Stromal cell of bone marrow (primary cell): ENCODE data around the gene PPP1R12B.
"Not testable (repeated sequence)": the region's sequence is repeated elsewhere in the genome, so short reads cannot be mapped to it uniquely, and the experiment has no call there.

Experiments
- DNase-seq: peaks from one replicate; pipeline ENCODE4 v3.0.0-alpha.2; 2012; ENCODE audit warnings: low read depth

The PPP1R12B gene

GRCh38 chr1:202484032-202484431, 135.5 kb downstream of the PPP1R12B start:
- not testable (repeated sequence) for DNase-seq

- DNase-seq, result not testable (repeated sequence)
Observed at GRCh38 chr1:202484820-202485219, 136.3 kb downstream of the PPP1R12B start.

DNA sequence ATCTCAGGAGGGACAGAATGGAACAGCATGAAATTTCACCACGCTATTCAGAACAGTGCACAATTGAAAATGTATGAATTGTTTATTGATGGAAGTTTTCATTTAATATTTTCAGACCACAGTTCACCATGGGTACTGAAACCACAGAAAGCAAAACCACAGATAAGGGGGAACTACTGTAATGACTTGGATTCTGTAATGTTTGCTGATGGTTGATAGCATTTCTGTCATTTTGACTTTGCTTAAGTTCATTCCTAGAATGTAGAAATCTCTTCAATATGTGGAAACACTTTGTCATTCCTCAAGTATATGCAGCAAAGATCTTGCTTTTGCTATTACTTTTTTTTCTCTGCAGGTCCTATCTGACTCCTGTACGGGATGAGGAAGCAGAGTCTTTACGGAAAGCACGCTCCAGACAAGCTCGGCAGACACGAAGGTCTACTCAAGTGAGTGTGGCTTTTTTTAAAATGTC, 139.7 kb downstream of the PPP1R12B start:
- DNase-seq, result not testable (repeated sequence)

DNA sequence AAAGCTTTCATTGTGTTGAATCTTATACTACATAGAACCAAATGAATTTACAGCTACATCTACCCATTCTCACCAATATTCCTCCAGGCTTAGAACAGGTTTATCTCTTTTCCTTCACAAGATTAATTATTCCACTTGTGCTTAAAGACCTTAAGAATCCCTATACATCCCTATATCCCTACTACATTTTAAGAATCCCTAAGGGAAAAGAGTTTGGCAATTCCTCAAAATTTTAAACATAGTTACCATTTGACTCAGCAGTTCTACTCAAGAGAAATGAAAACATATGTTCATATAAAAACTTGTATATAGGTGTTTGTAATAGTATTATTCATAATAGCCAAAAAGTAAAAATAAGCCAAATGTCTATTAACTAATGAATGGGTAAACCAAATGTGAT, 140.6 kb downstream of the PPP1R12B start:
- DNase-seq, result not testable (repeated sequence)

DNA sequence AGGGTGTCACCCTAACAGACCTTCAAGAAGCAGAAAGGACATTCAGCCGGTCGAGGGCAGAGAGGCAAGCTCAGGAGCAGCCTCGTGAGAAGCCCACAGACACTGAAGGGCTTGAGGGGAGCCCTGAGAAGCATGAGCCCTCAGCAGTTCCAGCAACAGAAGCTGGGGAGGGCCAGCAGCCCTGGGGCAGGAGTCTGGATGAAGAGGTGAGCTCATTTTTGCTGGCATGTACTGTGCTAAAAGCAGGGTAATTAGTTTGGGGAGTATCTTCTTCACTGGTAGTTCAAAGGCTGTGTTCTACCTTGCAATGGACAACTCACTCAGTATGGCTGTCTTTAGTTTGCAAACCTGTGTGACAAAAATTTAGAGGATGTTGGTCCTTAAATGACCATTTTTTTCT, 144.6 kb downstream of the PPP1R12B start:
- not testable (repeated sequence) for DNase-seq

DNA sequence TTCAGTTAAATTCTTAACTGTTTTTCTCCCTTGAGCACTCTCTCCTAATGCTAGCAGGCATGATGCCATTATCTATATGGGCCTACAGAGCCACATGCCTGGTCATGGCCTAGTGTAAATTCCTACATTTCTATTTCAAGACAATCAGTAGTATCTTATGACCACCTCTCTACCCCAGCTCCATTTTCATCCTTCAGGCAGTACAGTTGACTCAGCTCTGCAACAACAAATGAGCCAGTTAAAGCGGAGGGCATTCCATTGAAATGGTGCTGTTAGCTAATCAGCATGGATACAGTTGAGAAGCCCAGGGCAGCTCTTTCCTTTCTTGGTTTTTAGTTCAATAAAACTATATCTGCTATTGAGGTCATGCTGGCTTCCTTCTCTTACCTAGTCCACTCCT, 150.0 kb downstream of the PPP1R12B start:
- DNase-seq, result no peak

- not testable (repeated sequence) for DNase-seq
Observed at GRCh38 chr1:202499997-202500396, 151.5 kb downstream of the PPP1R12B start.

GRCh38 chr1:202501281-202501680, 152.8 kb downstream of the PPP1R12B start:
- no peak for DNase-seq

DNA sequence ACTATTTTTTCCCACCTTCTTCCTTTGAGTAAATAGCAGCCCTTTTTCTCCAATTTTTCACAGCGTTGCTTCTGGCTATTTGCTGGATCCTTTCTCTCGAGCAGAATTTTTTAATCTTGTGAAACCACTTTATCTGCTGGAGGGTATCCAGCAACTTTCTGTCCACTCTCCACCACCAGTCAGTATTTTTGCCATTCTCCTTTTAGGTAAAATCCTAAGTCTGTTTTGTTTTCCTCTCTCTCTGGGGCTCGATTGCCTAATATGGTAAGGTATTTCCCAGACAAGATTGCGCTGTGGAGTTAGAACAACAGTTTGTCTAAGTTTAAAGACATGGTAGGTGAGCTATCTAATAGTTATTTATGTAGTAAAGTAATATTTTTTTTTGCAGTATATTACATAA, 156.9 kb downstream of the PPP1R12B start:
- DNase-seq, result peak; percentile 26

GRCh38 chr1:202505880-202506575, 157.5 kb downstream of the PPP1R12B start:
- DNase-seq, result not testable (repeated sequence)

DNA sequence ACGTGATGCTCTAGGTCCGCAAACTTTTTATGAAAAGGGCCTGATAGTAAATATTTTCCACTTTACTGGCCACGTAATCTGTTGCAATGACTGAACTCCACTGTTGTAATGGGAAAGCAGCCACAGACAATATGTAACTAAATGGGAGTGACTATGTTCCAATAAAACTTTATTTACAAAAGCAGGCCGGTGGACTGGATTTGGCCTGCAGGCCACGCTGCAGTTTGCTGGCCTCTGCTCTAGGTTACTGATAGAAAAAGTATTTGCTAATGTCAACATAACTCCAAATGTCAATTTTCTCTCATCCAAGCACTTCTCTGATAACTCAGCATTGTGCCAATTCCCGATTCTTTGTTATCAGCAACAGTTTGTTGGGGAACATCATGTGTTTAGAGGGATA, 160.4 kb downstream of the PPP1R12B start:
- DNase-seq, result not testable (repeated sequence)

- DNase-seq, result not testable (repeated sequence)
Observed at GRCh38 chr1:202513875-202514274, 165.4 kb downstream of the PPP1R12B start.

DNA sequence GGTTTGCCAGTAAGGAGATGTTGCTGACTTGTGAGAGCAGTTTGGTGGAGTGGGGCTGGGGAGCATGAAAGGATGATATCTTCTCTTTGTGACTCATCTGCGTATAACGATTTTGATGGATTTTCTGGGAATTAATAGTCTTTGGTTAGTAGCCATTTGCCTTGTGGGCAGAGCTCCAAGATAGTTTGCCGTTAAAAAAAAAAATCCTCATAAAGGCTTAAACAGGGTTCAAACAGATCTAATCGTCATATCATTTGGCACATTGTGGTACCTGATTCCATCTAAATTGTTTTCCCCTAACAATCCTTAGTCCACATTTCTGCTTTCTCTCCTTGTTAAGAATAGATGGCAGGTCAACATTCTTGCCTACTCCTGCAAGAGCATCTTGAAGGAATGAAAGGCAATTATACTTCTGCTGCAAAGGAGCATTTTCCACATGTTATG, 168.0 kb downstream of the PPP1R12B start:
- DNase-seq, result no peak

DNA sequence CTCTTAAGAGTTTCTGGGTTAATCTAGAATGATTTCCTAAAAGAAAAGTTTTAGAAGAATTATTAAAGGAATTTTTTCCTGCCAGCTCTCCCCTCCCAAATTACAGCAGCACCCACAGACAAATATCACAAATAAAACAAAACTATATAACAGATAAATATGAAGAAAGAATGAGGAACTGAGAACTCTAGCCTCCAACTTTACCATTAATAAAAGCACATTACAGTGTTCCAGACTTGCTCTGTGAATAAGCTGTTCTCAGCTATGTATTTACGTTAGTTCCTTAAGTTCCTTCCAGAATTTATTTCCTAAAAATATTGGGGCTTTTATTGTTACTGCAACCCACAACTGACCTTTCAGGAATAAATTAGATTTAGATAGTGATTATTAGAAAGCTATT, 168.6 kb downstream of the PPP1R12B start:
- not testable (repeated sequence) for DNase-seq

- DNase-seq, result not testable (repeated sequence)
Observed at GRCh38 chr1:202518180-202518579, 169.7 kb downstream of the PPP1R12B start.

- not testable (repeated sequence) for DNase-seq
Observed at GRCh38 chr1:202518905-202519304, 170.4 kb downstream of the PPP1R12B start.

DNA sequence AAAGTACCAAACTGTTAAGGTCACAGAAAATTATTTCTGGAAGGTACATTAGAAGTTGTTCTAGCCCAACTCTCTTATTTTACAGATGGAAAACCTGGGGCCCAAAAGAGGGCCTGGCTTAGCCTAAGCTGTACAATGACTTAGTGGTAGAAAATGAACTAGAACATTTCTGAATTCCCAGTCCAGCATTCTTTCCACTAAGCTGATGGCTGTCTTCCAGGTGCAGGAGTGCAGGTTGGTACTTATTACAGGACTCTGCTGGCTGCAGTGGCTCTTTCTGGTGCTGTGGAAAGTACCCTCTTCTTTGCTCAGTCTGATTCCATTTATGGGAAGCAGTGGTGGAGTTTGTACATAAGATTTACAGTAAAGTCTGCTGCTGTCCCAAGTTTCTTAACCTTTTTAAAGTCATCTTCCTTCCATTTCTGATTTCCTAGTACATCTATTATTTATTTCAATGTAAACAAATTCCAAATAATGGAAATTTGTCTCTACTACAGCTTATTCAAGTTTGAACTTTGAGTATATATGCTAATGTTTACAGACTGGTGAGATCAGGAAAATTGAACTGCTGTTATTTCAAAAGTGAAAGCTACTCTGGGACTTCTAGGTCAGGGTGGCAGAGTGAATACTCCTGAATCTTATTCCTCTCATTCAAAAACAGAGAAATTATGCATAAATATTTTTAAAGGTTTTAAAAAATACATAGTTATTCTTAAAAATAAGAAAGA, 171.8 kb downstream of the PPP1R12B start:
- not testable (repeated sequence) for DNase-seq

DNA sequence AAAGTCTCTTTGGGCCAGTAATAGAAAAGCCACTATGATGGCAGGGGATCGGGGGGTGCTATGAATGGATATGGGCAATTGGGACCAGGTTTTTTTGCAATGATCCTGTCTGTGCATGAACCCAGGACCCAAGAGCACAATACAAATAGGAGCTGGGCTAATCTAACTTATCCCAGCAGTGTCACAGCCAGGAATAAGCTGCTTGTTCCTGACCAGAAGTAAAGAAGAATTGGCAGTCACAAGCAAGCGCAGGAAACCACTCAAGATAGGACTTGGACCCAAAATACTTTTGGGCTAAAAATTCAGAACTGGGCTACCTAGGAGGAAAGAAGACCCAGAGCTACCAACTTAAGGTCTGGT, 172.3 kb downstream of the PPP1R12B start:
- not testable (repeated sequence) for DNase-seq

GRCh38 chr1:202521484-202521883, 173.0 kb downstream of the PPP1R12B start:
- DNase-seq, result not testable (repeated sequence)

DNA sequence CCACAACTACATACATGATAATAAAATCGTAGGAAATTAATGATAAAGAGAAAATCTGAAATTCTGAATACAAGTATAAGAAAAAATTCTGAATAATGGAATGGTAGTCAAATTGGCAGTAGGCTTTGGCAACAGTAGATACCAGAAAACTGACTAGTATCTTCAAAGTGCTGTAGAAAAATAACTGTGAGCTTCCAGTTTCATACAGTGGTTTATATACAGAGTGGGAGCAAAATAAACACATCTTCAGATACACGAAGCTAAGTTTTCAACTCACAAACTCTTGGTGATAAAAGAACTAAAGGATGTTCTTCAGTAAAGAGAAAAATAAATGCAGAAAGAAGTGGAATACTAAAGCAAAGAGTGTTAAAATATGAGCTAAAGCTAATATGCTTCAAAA, 173.4 kb downstream of the PPP1R12B start:
- no peak for DNase-seq

- DNase-seq, result not testable (repeated sequence)
Observed at GRCh38 chr1:202526056-202526455, 177.6 kb downstream of the PPP1R12B start.

DNA sequence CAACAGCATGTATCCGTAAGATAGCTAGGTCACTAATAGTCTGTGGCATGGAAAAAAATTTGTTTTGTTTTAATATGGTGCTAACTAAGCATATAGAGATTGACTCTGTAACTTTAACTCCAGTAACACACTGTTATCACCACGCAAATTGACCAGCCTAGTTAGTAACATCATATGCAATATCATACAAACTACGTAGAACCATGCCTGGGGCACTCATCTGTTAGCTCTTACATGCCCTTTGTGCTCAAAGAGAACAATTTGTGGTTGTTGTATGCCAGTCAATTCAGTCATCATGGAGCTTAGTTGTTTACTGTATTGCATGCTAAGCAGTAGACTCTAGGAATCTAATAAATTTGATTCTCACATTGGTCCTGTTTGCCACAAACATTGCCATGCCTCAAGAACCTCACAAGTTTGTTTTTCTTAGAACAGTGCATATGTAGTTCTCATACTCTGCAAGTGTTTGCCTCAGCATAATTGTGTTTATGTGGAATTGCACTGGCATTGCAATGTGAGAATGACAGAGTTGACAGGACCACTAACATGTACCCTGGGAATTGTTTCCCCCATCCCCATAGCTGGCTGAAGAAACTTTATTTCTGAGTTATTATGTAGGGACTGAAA, 179.7 kb downstream of the PPP1R12B start:
- not testable (repeated sequence) for DNase-seq

- not testable (repeated sequence) for DNase-seq
Observed at GRCh38 chr1:202530686-202531085, 182.2 kb downstream of the PPP1R12B start.
